H1 (cell line): ENCODE results near the gene CNOT1. TPM values are rescaled to one million over a fixed set of nuclear protein-coding genes. Genes with fewer than 3 reads are reported as not detected.

ENCODE experiments used
- CTCF ChIA-PET: fragments of 300-600 bp; sonication (Branson Sonifier 250); formaldehyde crosslinking; loops from one replicate; lab custom pipeline; 2021; ENCODE audit not compliant: partially characterized antibody; lab: Charles Lee
- POLR2A ChIA-PET: fragments of 300-600 bp; sonication (Branson Sonifier 250); formaldehyde crosslinking; loops from one replicate; lab custom pipeline; 2021; ENCODE audit warnings: inconsistent platforms; ENCODE audit not compliant: partially characterized antibody; lab: Charles Lee
- DNase-seq, 2 experiments: peaks; one replicate each; pipeline versions ENCODE4 v3.0.0 to v3.0.0-alpha.2; 2010 to 2022; ENCODE audit warnings: low spot score in 2 of 2, low read depth in 1 of 2, mixed read lengths in 1 of 2
- FAIRE-seq: peaks from 2 replicates; lab custom pipeline; 2011; peaks lifted over from hg19 to GRCh38; lab: Jason Lieb, UNC
- H2AFZ ChIP-seq: 2 replicates; pipeline ENCODE4 v1.8.1; 2012; ENCODE audit warnings: low read length, inconsistent platforms
- H2AK5ac ChIP-seq: 2 replicates; pipeline ENCODE4 v1.6.1; 2013; ENCODE audit warnings: low read depth, low read length
- H2BK120ac ChIP-seq: replicated peaks from 2 replicates; pipeline ENCODE3; 2013; ENCODE audit warnings: low read depth, low read length, inconsistent platforms
- H2BK12ac ChIP-seq: 2 replicates; pipeline ENCODE4 v1.6.1; 2013; ENCODE audit warnings: low read depth, low read length
- H2BK15ac ChIP-seq: 2 replicates; pipeline ENCODE4 v1.6.1; 2013; ENCODE audit warnings: low read length
- H2BK20ac ChIP-seq: 2 replicates; pipeline ENCODE4 v1.6.1; 2013; ENCODE audit warnings: low read length
- H2BK5ac ChIP-seq: 2 replicates; pipeline ENCODE4 v1.6.1; 2013; ENCODE audit warnings: low read depth, low read length
- H3K14ac ChIP-seq: 2 replicates; pipeline ENCODE4 v1.6.1; 2013; ENCODE audit warnings: inconsistent platforms; ENCODE audit not compliant: insufficient read length
- H3K18ac ChIP-seq: 2 replicates; pipeline ENCODE4 v1.6.1; 2013; ENCODE audit warnings: low read length; ENCODE audit errors: extremely low read depth
- H3K23ac ChIP-seq: 2 replicates; pipeline ENCODE4 v1.6.1; 2013; ENCODE audit warnings: inconsistent platforms; ENCODE audit not compliant: insufficient read length
- H3K23me2 ChIP-seq: 2 replicates; pipeline ENCODE4 v1.6.1; 2013; ENCODE audit warnings: low read depth, low read length
- H3K27ac ChIP-seq: 2 replicates; pipeline ENCODE4 v1.6.1; 2011; ENCODE audit warnings: low read depth, low read length, inconsistent platforms
- H3K27me3 ChIP-seq, 4 experiments: replicated peaks in 1 of 4; 1 replicate in 1 of 4; 2 replicates in 3 of 4; pipeline versions ENCODE4 v1.6.1 to v1.8.1; 2011 to 2013; ENCODE audit warnings: low read length in 3 of 4, mild to moderate bottlenecking in 3 of 4, inconsistent platforms in 2 of 4, mixed read lengths in 2 of 4, moderate library complexity in 1 of 4; ENCODE audit not compliant: control insufficient read depth in 3 of 4, insufficient read depth in 3 of 4; ENCODE audit errors: extremely low read depth in 1 of 4
- H3K36me3 ChIP-seq, 4 experiments: 2 replicates each; pipeline versions ENCODE4 v1.6.1 to v1.8.1; 2011 to 2013; ENCODE audit warnings: mild to moderate bottlenecking in 4 of 4, low read length in 3 of 4, moderate library complexity in 2 of 4, control low read depth in 1 of 4, inconsistent platforms in 1 of 4; ENCODE audit not compliant: insufficient read depth in 4 of 4, control insufficient read depth in 2 of 4
- H3K4ac ChIP-seq: replicated peaks from 2 replicates; pipeline ENCODE3; 2013; ENCODE audit warnings: low read length, low read depth, mixed read lengths, inconsistent platforms; ENCODE audit not compliant: insufficient read length
- H3K4me1 ChIP-seq, 4 experiments: replicated peaks in 1 of 4; 1 replicate in 1 of 4; 2 replicates in 3 of 4; pipeline versions ENCODE4 v1.6.1 to v1.8.1; 2011 to 2013; ENCODE audit warnings: low read length in 3 of 4, inconsistent platforms in 2 of 4, mixed read lengths in 1 of 4; ENCODE audit not compliant: insufficient read depth in 4 of 4, control insufficient read depth in 3 of 4
- H3K4me2 ChIP-seq, 2 experiments: 2 replicates each; pipeline versions ENCODE4 v1.6.1 to v1.8.1; 2011 to 2013; ENCODE audit warnings: low read depth in 2 of 2, low read length in 2 of 2, control low read depth in 1 of 2, inconsistent platforms in 1 of 2, mild to moderate bottlenecking in 1 of 2; ENCODE audit not compliant: insufficient read depth in 1 of 2
- H3K4me3 ChIP-seq, 4 experiments: fragments of 200-600, 300-600 bp in 1 of 4; sonication (generic), shearing (Covaris generic), sonication (Bioruptor Twin) in 1 of 4; 2 replicates each; pipeline versions ENCODE4 v1.5.1 to v1.8.1; 2011 to 2016; ENCODE audit warnings: low read length in 4 of 4, low read depth in 3 of 4, control low read depth in 2 of 4, inconsistent platforms in 2 of 4, mild to moderate bottlenecking in 2 of 4, mixed read lengths in 1 of 4, moderate library complexity in 1 of 4; ENCODE audit not compliant: insufficient read depth in 2 of 4; ENCODE audit errors: extremely low read depth in 1 of 4
- H3K56ac ChIP-seq: replicated peaks from 2 replicates; pipeline ENCODE3; 2013; ENCODE audit warnings: low read depth, mild to moderate bottlenecking, mixed read lengths, low read length, inconsistent platforms; ENCODE audit not compliant: insufficient read length
- H3K79me1 ChIP-seq: 2 replicates; pipeline ENCODE4 v1.6.1; 2013; ENCODE audit warnings: low read depth, low read length, control low read depth
- H3K79me2 ChIP-seq, 2 experiments: 2 replicates each; pipeline versions ENCODE4 v1.6.1 to v1.8.1; 2012 to 2013; ENCODE audit warnings: low read length in 2 of 2, mild to moderate bottlenecking in 2 of 2, inconsistent platforms in 1 of 2; ENCODE audit not compliant: insufficient read depth in 2 of 2, control insufficient read depth in 1 of 2
- H3K9ac ChIP-seq, 4 experiments: replicated peaks in 1 of 4; 1 replicate in 1 of 4; 2 replicates in 3 of 4; pipeline versions ENCODE4 v1.6.1 to v1.8.1; 2011 to 2013; ENCODE audit warnings: low read depth in 3 of 4, low read length in 3 of 4, control low read depth in 2 of 4, mild to moderate bottlenecking in 2 of 4, moderate library complexity in 2 of 4, inconsistent platforms in 1 of 4; ENCODE audit errors: extremely low read depth in 1 of 4
- H3K9me3 ChIP-seq, 2 experiments: 2 replicates each; pipeline versions ENCODE4 v1.6.1 to v1.8.1; 2012 to 2013; ENCODE audit warnings: mild to moderate bottlenecking in 2 of 2, moderate library complexity in 2 of 2, control low read depth in 1 of 2, inconsistent platforms in 1 of 2, low read depth in 1 of 2, low read length in 1 of 2, mixed read lengths in 1 of 2; ENCODE audit not compliant: insufficient read depth in 2 of 2
- H4K20me1 ChIP-seq, 2 experiments: replicated peaks in 1 of 2; 2 replicates each; pipeline versions ENCODE3 to v1.8.1; 2011 to 2013; ENCODE audit warnings: inconsistent platforms in 2 of 2, low read length in 2 of 2, mild to moderate bottlenecking in 1 of 2; ENCODE audit not compliant: insufficient read depth in 2 of 2, control insufficient read depth in 1 of 2
- H4K5ac ChIP-seq: 2 replicates; pipeline ENCODE4 v1.6.1; 2013; ENCODE audit warnings: low read length, low read depth, mixed read lengths, inconsistent platforms; ENCODE audit not compliant: insufficient read length
- H4K8ac ChIP-seq: 2 replicates; pipeline ENCODE4 v1.8.0; 2013; ENCODE audit warnings: mild to moderate bottlenecking, moderate library complexity, low read length, inconsistent platforms; ENCODE audit not compliant: insufficient read depth; ENCODE audit errors: extremely low read depth
- H4K91ac ChIP-seq: replicated peaks from 2 replicates; pipeline ENCODE3; 2013; ENCODE audit warnings: low read length, mixed read lengths, inconsistent platforms; ENCODE audit not compliant: insufficient read length
- BACH1 ChIP-seq: IDR thresholded peaks from 2 replicates; pipeline ENCODE4 v1.6.1; 2012; ENCODE audit warnings: low read length, improper control_type of control experiment
- CHD1 ChIP-seq: IDR thresholded peaks from 2 replicates; pipeline ENCODE4 v1.6.1; 2012; ENCODE audit warnings: low read depth, low read length, improper control_type of control experiment
- KDM5A ChIP-seq: fragments of 200-600 bp; IDR thresholded peaks from 2 replicates; pipeline ENCODE4 v1.7.1; 2012; ENCODE audit warnings: mild to moderate bottlenecking, low read length, inconsistent platforms, mixed read lengths
- PHF8 ChIP-seq: fragments of 200-600 bp; sonication (generic); conservative IDR thresholded peaks from 2 replicates; pipeline ENCODE4 v1.7.1; 2012; ENCODE audit warnings: low read depth, mild to moderate bottlenecking, inconsistent platforms, low read length, moderate library complexity
- RNF2 ChIP-seq: fragments of 200-900, 300-1000 bp; sonication (generic); IDR thresholded peaks from 2 replicates; pipeline ENCODE4 v1.7.1; 2016; ENCODE audit warnings: borderline replicate concordance, low read depth, mild to moderate bottlenecking, antibody characterized with exemption, low read length; ENCODE audit not compliant: poor library complexity, severe bottlenecking; ENCODE audit errors: missing control alignments
- SP4 ChIP-seq: IDR thresholded peaks from 2 replicates; pipeline ENCODE4 v1.6.1; 2012; ENCODE audit warnings: low read length, inconsistent platforms
- WGBS, 2 experiments: shearing (Covaris generic) in 1 of 2; methylation state at CpG; one replicate each; pipeline versions ENCODE4 v1.1.6 to v1.1.7; 2013 to 2015; ENCODE audit warnings: low lambda C conversion rate in 2 of 2, mixed read lengths in 2 of 2, inconsistent platforms in 1 of 2, low coverage in 1 of 2, missing lambda C conversion rate in 1 of 2; ENCODE audit not compliant: insufficient replicate concordance in 2 of 2, insufficient coverage in 1 of 2, insufficient read length in 1 of 2; ENCODE audit errors: extremely low coverage in 1 of 2, missing lambda C conversion rate in 1 of 2; 5-methylcytosine and 5-hydroxymethylcytosine counted together
- polyA plus RNA-seq, 7 experiments: library from polyadenylated mRNA; depleted of rRNA in 3 of 7; stranded (reverse) in 5 of 7; unstranded in 2 of 7; fragments of >200 nt in 5 of 7; fragments of 200-250 nt in 2 of 7; gene quantifications; 1 replicate in 5 of 7; 2 replicates in 1 of 7; 4 replicates in 1 of 7; pipeline versions ENCODE4 v1.2.1 to v1.2.3, GENCODE V29; 2011 to 2013; ENCODE audit warnings: missing spikeins in 2 of 7, mixed read lengths in 2 of 7
- total RNA-seq: library from RNA; stranded (reverse); fragmentation: NEBNext Ultra II Directional; extraction: Animal tissue kit (Norgen Biotek cat#: 25700); gene quantifications from 2 replicates; pipeline ENCODE4 v1.2.1, GENCODE V29; 2021
- TF ChIP-seq, protein P1 (sequence below), 3 experiments: IDR thresholded peaks; 1 replicate in 2 of 3; 2 replicates in 1 of 3; pipeline versions ENCODE4 v1.5.1 to v1.6.1; 2011; ENCODE audit warnings: low read length in 3 of 3, mild to moderate bottlenecking in 3 of 3, inconsistent platforms in 2 of 3, low read depth in 1 of 3, moderate library complexity in 1 of 3; ENCODE audit not compliant: insufficient read depth in 1 of 3; ENCODE audit errors: control extremely low read depth in 1 of 3
- TF ChIP-seq, protein P2 (sequence below): IDR thresholded peaks from 2 replicates; pipeline ENCODE4 v1.6.1; 2011; ENCODE audit warnings: low read depth, mild to moderate bottlenecking, low read length; ENCODE audit not compliant: insufficient read depth
- TF ChIP-seq, protein P3 (sequence below): IDR thresholded peaks from 2 replicates; pipeline ENCODE4 v1.6.1; 2012; ENCODE audit warnings: low read length, inconsistent platforms

Gene CNOT1
- total and polyA plus RNA-seq, 2 of the 8 experiments (the other 6 are each of a cell fraction or from before 2014, with no cell fraction given) = 306 to 319 TPM

DNA sequence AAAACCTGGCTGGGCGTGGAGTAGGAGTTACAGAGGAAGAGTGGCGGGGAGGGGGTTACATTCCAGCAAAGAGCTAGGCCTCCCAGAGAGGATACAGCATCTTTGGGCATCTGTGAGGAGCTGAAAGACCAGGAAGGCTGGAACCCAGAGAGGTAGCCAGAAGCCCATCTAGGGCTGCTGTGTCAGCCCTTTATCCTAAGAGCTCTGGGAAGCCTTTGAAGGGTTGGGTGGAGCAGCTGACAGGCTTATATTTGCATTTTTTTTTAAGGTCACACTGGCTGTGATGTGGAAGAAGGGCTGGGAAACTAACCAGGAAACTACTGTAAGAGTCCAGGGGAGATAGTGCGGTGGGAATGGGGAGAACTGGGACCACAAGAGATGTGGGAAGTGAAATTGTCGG lies 6.8 kb upstream of the CNOT1 start:
- WGBS, 2 experiments = 87 to 100% methylated on average over 1 to 4 of the region's 4 CpGs
- TF ChIP-seq, protein P1, sequence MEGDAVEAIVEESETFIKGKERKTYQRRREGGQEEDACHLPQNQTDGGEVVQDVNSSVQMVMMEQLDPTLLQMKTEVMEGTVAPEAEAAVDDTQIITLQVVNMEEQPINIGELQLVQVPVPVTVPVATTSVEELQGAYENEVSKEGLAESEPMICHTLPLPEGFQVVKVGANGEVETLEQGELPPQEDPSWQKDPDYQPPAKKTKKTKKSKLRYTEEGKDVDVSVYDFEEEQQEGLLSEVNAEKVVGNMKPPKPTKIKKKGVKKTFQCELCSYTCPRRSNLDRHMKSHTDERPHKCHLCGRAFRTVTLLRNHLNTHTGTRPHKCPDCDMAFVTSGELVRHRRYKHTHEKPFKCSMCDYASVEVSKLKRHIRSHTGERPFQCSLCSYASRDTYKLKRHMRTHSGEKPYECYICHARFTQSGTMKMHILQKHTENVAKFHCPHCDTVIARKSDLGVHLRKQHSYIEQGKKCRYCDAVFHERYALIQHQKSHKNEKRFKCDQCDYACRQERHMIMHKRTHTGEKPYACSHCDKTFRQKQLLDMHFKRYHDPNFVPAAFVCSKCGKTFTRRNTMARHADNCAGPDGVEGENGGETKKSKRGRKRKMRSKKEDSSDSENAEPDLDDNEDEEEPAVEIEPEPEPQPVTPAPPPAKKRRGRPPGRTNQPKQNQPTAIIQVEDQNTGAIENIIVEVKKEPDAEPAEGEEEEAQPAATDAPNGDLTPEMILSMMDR (IDR thresholded peaks at IDR 0.05; ENCODE audit: control extremely low read depth in 1 of 3, insufficient read depth in 1 of 3, low read depth in 1 of 3, low read length in 3 of 3) = no peak
- TF ChIP-seq PHF8 = no peak
- TF ChIP-seq CHD1 = no peak
- TF ChIP-seq SP4 = no peak
- no peak for TF ChIP-seq KDM5A
- TF ChIP-seq, protein P2, sequence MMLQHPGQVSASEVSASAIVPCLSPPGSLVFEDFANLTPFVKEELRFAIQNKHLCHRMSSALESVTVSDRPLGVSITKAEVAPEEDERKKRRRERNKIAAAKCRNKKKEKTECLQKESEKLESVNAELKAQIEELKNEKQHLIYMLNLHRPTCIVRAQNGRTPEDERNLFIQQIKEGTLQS = no peak
- no peak for TF ChIP-seq RNF2
- no peak for TF ChIP-seq BACH1
- TF ChIP-seq, protein P3, sequence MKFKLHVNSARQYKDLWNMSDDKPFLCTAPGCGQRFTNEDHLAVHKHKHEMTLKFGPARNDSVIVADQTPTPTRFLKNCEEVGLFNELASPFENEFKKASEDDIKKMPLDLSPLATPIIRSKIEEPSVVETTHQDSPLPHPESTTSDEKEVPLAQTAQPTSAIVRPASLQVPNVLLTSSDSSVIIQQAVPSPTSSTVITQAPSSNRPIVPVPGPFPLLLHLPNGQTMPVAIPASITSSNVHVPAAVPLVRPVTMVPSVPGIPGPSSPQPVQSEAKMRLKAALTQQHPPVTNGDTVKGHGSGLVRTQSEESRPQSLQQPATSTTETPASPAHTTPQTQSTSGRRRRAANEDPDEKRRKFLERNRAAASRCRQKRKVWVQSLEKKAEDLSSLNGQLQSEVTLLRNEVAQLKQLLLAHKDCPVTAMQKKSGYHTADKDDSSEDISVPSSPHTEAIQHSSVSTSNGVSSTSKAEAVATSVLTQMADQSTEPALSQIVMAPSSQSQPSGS = no peak

More for the DNA sequence above, 6.8 kb upstream of the CNOT1 start:
- ChIA-PET CTCF (interaction anchor here (0.7 to 2.1 kb wide), 4 partner anchors 13 to 120 kb away, joined by 3 to 8 read pairs (median 4); no protein-coding TSS in a partner anchor), POLR2A (interaction anchor here (0.6 to 1.0 kb wide), 2 partner anchors 9 to 22 kb away, joined by 3 read pairs; no protein-coding TSS in a partner anchor)
- H3K36me3 ChIP-seq = no peaks in the 10 kb centered on the region
- H3K4me2 ChIP-seq = no peak overlapping the region
- H3K56ac ChIP-seq = no peak overlapping the region
- no peak overlapping the region for H4K91ac ChIP-seq
- H3K9ac ChIP-seq = no peak overlapping the region
- H2BK12ac ChIP-seq = no peak overlapping the region
- no peak for FAIRE-seq
- no peaks in the 10 kb centered on the region for H3K79me1 ChIP-seq
- no peaks in the 10 kb centered on the region for H3K9me3 ChIP-seq
- no peak overlapping the region for H3K23ac ChIP-seq
- H3K18ac ChIP-seq = no peak overlapping the region
- H3K23me2 ChIP-seq = no peaks in the 10 kb centered on the region
- H3K4ac ChIP-seq = no peak overlapping the region
- no peaks in the 10 kb centered on the region for H3K27me3 ChIP-seq
- H2AK5ac ChIP-seq = no peak overlapping the region
- no peak overlapping the region for H2BK20ac ChIP-seq
- no peak overlapping the region for H2BK5ac ChIP-seq
- H2AFZ ChIP-seq = no peak overlapping the region
- H4K20me1 ChIP-seq = no peaks in the 10 kb centered on the region
- no peak overlapping the region for H2BK15ac ChIP-seq
- H4K5ac ChIP-seq = no peak overlapping the region
- H3K4me1 ChIP-seq = no peaks in the 10 kb centered on the region
- H4K8ac ChIP-seq = peak overlapping the region; percentile 35; the same call in 1 of the 2 replicates
- H3K27ac ChIP-seq = no peak overlapping the region
- H3K14ac ChIP-seq = no peak overlapping the region
- no peak overlapping the region for H3K4me3 ChIP-seq
- H2BK120ac ChIP-seq = no peak overlapping the region
- DNase-seq = no peak
- H3K79me2 ChIP-seq = no peaks in the 10 kb centered on the region
